Spleen (tissue), 11 donors: ENCODE measurements around the gene IRF6. TPM values are rescaled to one million over a fixed set of nuclear protein-coding genes. Genes with fewer than 3 reads are reported as not detected.

Source experiments
- DNase-seq: peaks from one replicate; pipeline ENCODE4 v3.0.0-alpha.2; 2020
- H3K27ac ChIP-seq, 8 donors: fragments of 200-600 bp; sonication (generic) in 7 of 8; 1 replicate in 4 of 8; 2 replicates in 4 of 8; pipeline versions ENCODE4 v1.5.0 to v1.8.0; 2016 to 2021; ENCODE audit warnings: inconsistent platforms in 4 of 8, mild to moderate bottlenecking in 4 of 8, moderate library complexity in 1 of 8
- H3K27me3 ChIP-seq, 7 donors: fragments of 200-600 bp; sonication (generic) in 6 of 7; replicated peaks in 1 of 7; 1 replicate in 4 of 7; 2 replicates in 3 of 7; pipeline versions ENCODE4 v1.5.0 to v1.8.0; 2016 to 2021; ENCODE audit warnings: inconsistent platforms in 3 of 7, mild to moderate bottlenecking in 1 of 7
- H3K36me3 ChIP-seq, 6 donors: fragments of 200-600 bp; sonication (generic) in 5 of 6; 1 replicate in 4 of 6; 2 replicates in 2 of 6; pipeline versions ENCODE4 v1.5.0 to v1.8.0; 2016 to 2021; ENCODE audit warnings: inconsistent platforms in 2 of 6
- H3K4me1 ChIP-seq, 6 donors: fragments of 200-600 bp; sonication (generic) in 5 of 6; 1 replicate in 3 of 6; 2 replicates in 3 of 6; pipeline versions ENCODE4 v1.5.0 to v1.8.0; 2016 to 2021; ENCODE audit warnings: inconsistent platforms in 3 of 6
- H3K4me3 ChIP-seq, 8 donors: fragments of 200-600 bp; sonication (generic) in 7 of 8; 1 replicate in 4 of 8; 2 replicates in 4 of 8; pipeline versions ENCODE4 v1.5.0 to v1.8.0; 2016 to 2021; ENCODE audit warnings: inconsistent platforms in 4 of 8, mild to moderate bottlenecking in 4 of 8, moderate library complexity in 2 of 8
- H3K9me3 ChIP-seq, 8 donors: fragments of 200-600 bp; sonication (generic) in 7 of 8; 1 replicate in 4 of 8; 2 replicates in 4 of 8; pipeline versions ENCODE4 v1.5.0 to v1.8.0; 2016 to 2021; ENCODE audit warnings: inconsistent platforms in 4 of 8
- CTCF ChIP-seq, 11 experiments: fragments of 200-600 bp in 7 of 11; fragments of 450-650 bp in 4 of 11; sonication (generic) in 4 of 11; IDR thresholded peaks in 8 of 11; conservative IDR thresholded peaks in 3 of 11; 1 replicate in 7 of 11; 2 replicates in 4 of 11; pipeline versions ENCODE4 v1.4.0 to v1.8.0; 2016 to 2021; ENCODE audit warnings: antibody characterized with exemption in 11 of 11, inconsistent platforms in 4 of 11, mild to moderate bottlenecking in 1 of 11
- POLR2A ChIP-seq, 3 donors: fragments of 450-650 bp; IDR thresholded peaks; one replicate each; pipeline ENCODE4 v1.5.1; 2017; ENCODE audit warnings: antibody characterized with exemption in 3 of 3, mild to moderate bottlenecking in 1 of 3
- POLR2AphosphoS5 ChIP-seq, 3 donors: sonication (generic); formaldehyde crosslinking; IDR thresholded peaks; one replicate each; pipeline ENCODE4 v1.5.1; 2017; ENCODE audit warnings: antibody characterized with exemption in 3 of 3
- WGBS, 5 donors: extraction: QIAGEN DNeasy Blood & Tissue Kit in 3 of 5; methylation state at CpG; one replicate each; pipeline versions ENCODE4 v1.1.5 to v1.1.7; 2013 to 2018; 5-methylcytosine and 5-hydroxymethylcytosine counted together
- intact Hi-C: fragments of 100-400 bp; cut with DNase I; formaldehyde crosslinking; loops from one replicate; pipeline ENCODE4 v1.15.0; 2023; ENCODE audit warnings: low total_unique reads
- polyA plus RNA-seq, 3 donors: library from polyadenylated mRNA; stranded (reverse); fragments of 200-250 nt; gene quantifications; one replicate each; pipeline ENCODE4 v1.2.1, GENCODE V29; 2013
- total RNA-seq, 7 donors: library from RNA; depleted of rRNA in 3 of 7; stranded (reverse); fragments of >200 nt in 3 of 7; fragmentation: NEBNext Ultra II Directional in 4 of 7; extraction: Animal tissue kit (Norgen Biotek cat#: 25700) in 4 of 7; gene quantifications; one replicate each; pipeline versions ENCODE4 v1.1.0 to v1.2.1, GENCODE V29; 2016 to 2021
- donor health status: healthy with polysubstance abuse.
- donor health status: DM: no; HTN: no; CAD: no; lungs with moderate emphysema.
- donor health status: DM: no; HTN: no; CAD: no.
- donor health status: Bipolar disorder and iron deficiency.
- donor health status: healthy.
- donor health status: DM: no; HTN: no; CAD: no.
- donor health status: DM: yes; HTN: yes; CAD: no.

Gene IRF6
- total and polyA plus RNA-seq, 10 donors, result 0.59 to 5.6 (median 3.4) TPM

- Histone ChIP-seq H3K4me3 (no peak overlapping the region), H3K4me1 (peaks cover 0 to 5% (median 0%) of the 10 kb centered on the region in 6 donors), H3K36me3 (peaks cover 5 to 100% (median 85%) of the 10 kb centered on the region in 6 donors), H3K27me3 (no peaks in the 10 kb centered on the region), H3K27ac (no peak overlapping the region), H3K9me3 (no peaks in the 10 kb centered on the region)
- TF ChIP-seq CTCF (IDR thresholded peaks at IDR 0.05 in 8 of 11, conservative IDR thresholded peaks at IDR 0.05 in 3 of 11), result no peak
- no peak for TF ChIP-seq POLR2AphosphoS5 (IDR thresholded peaks at IDR 0.05)
- TF ChIP-seq POLR2A (IDR thresholded peaks at IDR 0.05), result no peak
- intact Hi-C loops, result no loop called here
- DNase-seq, result no peak
- WGBS, 5 donors, result 62 to 88% (median 77%) methylated on average over 6 of the region's 6 CpGs
Measured at GRCh38 chr1:209844695-209845407, 38.9 kb upstream of the IRF6 start.

DNA sequence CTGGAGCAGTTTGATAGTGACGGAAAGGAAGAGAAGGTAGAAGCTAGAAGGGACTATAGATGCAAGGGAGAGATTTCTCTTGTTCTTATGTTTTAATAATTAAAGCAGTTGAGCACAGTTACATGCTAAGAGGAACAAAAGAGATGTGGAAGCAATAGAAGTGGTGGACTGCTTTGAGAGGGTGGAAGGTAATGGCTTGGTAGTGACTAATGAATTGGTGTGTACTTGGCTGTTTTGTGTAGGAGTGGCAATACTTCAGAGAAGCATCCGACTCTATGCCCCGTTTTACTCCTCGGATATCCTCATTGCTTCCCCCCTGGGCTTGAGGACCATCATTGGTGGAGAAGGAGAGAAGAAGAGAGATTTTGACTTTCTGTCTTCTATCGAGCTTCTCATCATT lies 34.7 kb upstream of the IRF6 start:
- no peaks in the 10 kb centered on the region for H3K27me3 ChIP-seq
- H3K36me3 ChIP-seq, result peaks cover 5 to 100% (median 98%) of the 10 kb centered on the region in 6 donors
- TF ChIP-seq POLR2A (IDR thresholded peaks at IDR 0.05) (no peak), POLR2AphosphoS5 (IDR thresholded peaks at IDR 0.05) (no peak), CTCF (IDR thresholded peaks at IDR 0.05 in 8 of 11, conservative IDR thresholded peaks at IDR 0.05 in 3 of 11) (no peak)
- DNase-seq, result no peak
- intact Hi-C loops, result no loop called here
- H3K4me3 ChIP-seq, result no peak overlapping the region
- peaks cover 0 to 9% (median 0%) of the 10 kb centered on the region in 6 donors for H3K4me1 ChIP-seq
- H3K9me3 ChIP-seq, result no peaks in the 10 kb centered on the region
- WGBS, 5 donors, result 93 to 96% (median 94%) methylated on average over 5 of the region's 5 CpGs
- no peak overlapping the region for H3K27ac ChIP-seq

- Histone ChIP-seq H3K36me3 (peaks cover 5 to 100% (median 95%) of the 10 kb centered on the region in 6 donors), H3K4me1 (peaks cover 0 to 7% (median 0%) of the 10 kb centered on the region in 6 donors), H3K27ac (no peak overlapping the region), H3K4me3 (no peak overlapping the region), H3K9me3 (no peaks in the 10 kb centered on the region), H3K27me3 (no peaks in the 10 kb centered on the region)
- WGBS, 5 donors, result 66 to 80% (median 71%) methylated on average over 5 of the region's 5 CpGs
- intact Hi-C loops, result no loop called here
- no peak for TF ChIP-seq POLR2A (IDR thresholded peaks at IDR 0.05)
- TF ChIP-seq CTCF (IDR thresholded peaks at IDR 0.05 in 8 of 11, conservative IDR thresholded peaks at IDR 0.05 in 3 of 11), result no peak
- TF ChIP-seq POLR2AphosphoS5 (IDR thresholded peaks at IDR 0.05), result no peak
- no peak for DNase-seq
Measured at GRCh38 chr1:209839875-209840546, 34.1 kb upstream of the IRF6 start.

GRCh38 chr1:209838537-209838936 lies 32.6 kb upstream of the IRF6 start:
- peaks cover 0 to 4% (median 0%) of the 10 kb centered on the region in 6 donors for H3K4me1 ChIP-seq
- TF ChIP-seq POLR2AphosphoS5 (IDR thresholded peaks at IDR 0.05) (no peak), POLR2A (IDR thresholded peaks at IDR 0.05) (no peak), CTCF (IDR thresholded peaks at IDR 0.05 in 8 of 11, conservative IDR thresholded peaks at IDR 0.05 in 3 of 11) (no peak)

More at GRCh38 chr1:209838537-209838936, 32.6 kb upstream of the IRF6 start:
- Histone ChIP-seq H3K36me3 (peaks cover 3 to 100% (median 95%) of the 10 kb centered on the region in 6 donors), H3K27me3 (no peaks in the 10 kb centered on the region), H3K27ac (no peak overlapping the region), H3K9me3 (no peaks in the 10 kb centered on the region), H3K4me3 (no peak overlapping the region)
- intact Hi-C loops, result no loop called here
- WGBS, 5 donors, result 66 to 92% (median 73%) methylated on average over 6 of the region's 6 CpGs
- no peak for DNase-seq
